Caco-2 (cell line): ENCODE measurements around the gene DENND2A. TPM values are rescaled to one million over a fixed set of nuclear protein-coding genes. Genes with fewer than 3 reads are reported as not detected.
"Not testable (repeated sequence)": the region's sequence is repeated elsewhere in the genome, so short reads cannot be mapped to it uniquely, and the experiment has no call there.

Source experiments
- BruUV-seq: library from RNA; stranded (reverse); fragments of 400-500 nt; replicated peaks from 2 replicates; lab custom pipeline; 2021; lab: Mats Ljungman, UMichigan
- CTCF ChIA-PET: fragments of 300-600 bp; sonication (Branson Sonifier 250); formaldehyde crosslinking; loops from one replicate; lab custom pipeline; 2022; ENCODE audit warnings: antibody characterized with exemption; lab: Charles Lee
- POLR2A ChIA-PET: fragments of 300-600 bp; sonication (Branson Sonifier 250); formaldehyde crosslinking; loops from one replicate; lab custom pipeline; 2022; ENCODE audit warnings: antibody characterized with exemption; lab: Charles Lee
- DNase-seq, 2 experiments: peaks; one replicate each; pipeline versions ENCODE4 v3.0.0 to v3.0.0-alpha.2; 2020 to 2022
- H3K27me3 ChIP-seq: replicated peaks from 2 replicates; pipeline ENCODE4 v1.6.0; 2011; ENCODE audit warnings: low read length; ENCODE audit not compliant: control insufficient read depth, insufficient read depth
- H3K36me3 ChIP-seq: 2 replicates; pipeline ENCODE4 v1.5.1; 2011; ENCODE audit warnings: low read length; ENCODE audit not compliant: control insufficient read depth, insufficient read depth
- H3K4me1 ChIP-seq: fragments of 250-450 bp; sonication (Bioruptor Pico); 2 replicates; pipeline ENCODE4 v1.5.1; 2020; ENCODE audit warnings: mild to moderate bottlenecking
- H3K4me3 ChIP-seq: 2 replicates; pipeline ENCODE4 v1.5.1; 2011; ENCODE audit warnings: low read depth, mild to moderate bottlenecking, control low read depth, low read length
- H3K9me3 ChIP-seq: fragments of 250-450 bp; sonication (Bioruptor Pico); 2 replicates; pipeline ENCODE4 v1.5.1; 2020; ENCODE audit warnings: mild to moderate bottlenecking, moderate library complexity
- H3K27ac Mint-ChIP-seq: one replicate; pipeline ENCODE4 v1.8.0; 2022; ENCODE audit warnings: mixed read lengths; ENCODE audit not compliant: unreplicated experiment
- H3K27me3 Mint-ChIP-seq: one replicate; pipeline ENCODE4 v1.8.0; 2022; ENCODE audit warnings: mixed read lengths; ENCODE audit not compliant: insufficient read depth, unreplicated experiment
- H3K36me3 Mint-ChIP-seq: one replicate; pipeline ENCODE4 v1.8.0; 2022; ENCODE audit warnings: mild to moderate bottlenecking, mixed read lengths; ENCODE audit not compliant: insufficient read depth, unreplicated experiment
- H3K4me1 Mint-ChIP-seq: one replicate; pipeline ENCODE4 v1.8.0; 2022; ENCODE audit warnings: low read depth, mixed read lengths; ENCODE audit not compliant: unreplicated experiment
- H3K4me3 Mint-ChIP-seq: one replicate; pipeline ENCODE4 v1.8.0; 2022; ENCODE audit warnings: mild to moderate bottlenecking, moderate library complexity, mixed read lengths; ENCODE audit not compliant: unreplicated experiment
- H3K9me3 Mint-ChIP-seq: one replicate; pipeline ENCODE4 v1.8.0; 2022; ENCODE audit warnings: mixed read lengths; ENCODE audit not compliant: unreplicated experiment
- CTCF ChIP-seq, 2 experiments: fragments of 200-600 bp in 1 of 2; IDR thresholded peaks; 1 replicate in 1 of 2; 2 replicates in 1 of 2; pipeline versions ENCODE4 v1.5.1 to v1.8.0; 2011 to 2022; ENCODE audit warnings: antibody characterized with exemption in 1 of 2, control low read depth in 1 of 2, inconsistent platforms in 1 of 2, low read depth in 1 of 2, low read length in 1 of 2, mild to moderate bottlenecking in 1 of 2, moderate library complexity in 1 of 2; ENCODE audit not compliant: insufficient read depth in 1 of 2, severe bottlenecking in 1 of 2, unreplicated experiment in 1 of 2
- intact Hi-C: fragments of 100-400 bp; cut with micrococcal nuclease; formaldehyde crosslinking; loops from one replicate; pipeline ENCODE4 v1.10.0; 2022; ENCODE audit not compliant: unreplicated experiment
- total RNA-seq: library from RNA; stranded (reverse); gene quantifications from 2 replicates; pipeline ENCODE4 v1.2.3, GENCODE V29; 2022

The DENND2A gene
- total RNA-seq, 1 experiment from 2014 or later, result 0.95 TPM

DNA sequence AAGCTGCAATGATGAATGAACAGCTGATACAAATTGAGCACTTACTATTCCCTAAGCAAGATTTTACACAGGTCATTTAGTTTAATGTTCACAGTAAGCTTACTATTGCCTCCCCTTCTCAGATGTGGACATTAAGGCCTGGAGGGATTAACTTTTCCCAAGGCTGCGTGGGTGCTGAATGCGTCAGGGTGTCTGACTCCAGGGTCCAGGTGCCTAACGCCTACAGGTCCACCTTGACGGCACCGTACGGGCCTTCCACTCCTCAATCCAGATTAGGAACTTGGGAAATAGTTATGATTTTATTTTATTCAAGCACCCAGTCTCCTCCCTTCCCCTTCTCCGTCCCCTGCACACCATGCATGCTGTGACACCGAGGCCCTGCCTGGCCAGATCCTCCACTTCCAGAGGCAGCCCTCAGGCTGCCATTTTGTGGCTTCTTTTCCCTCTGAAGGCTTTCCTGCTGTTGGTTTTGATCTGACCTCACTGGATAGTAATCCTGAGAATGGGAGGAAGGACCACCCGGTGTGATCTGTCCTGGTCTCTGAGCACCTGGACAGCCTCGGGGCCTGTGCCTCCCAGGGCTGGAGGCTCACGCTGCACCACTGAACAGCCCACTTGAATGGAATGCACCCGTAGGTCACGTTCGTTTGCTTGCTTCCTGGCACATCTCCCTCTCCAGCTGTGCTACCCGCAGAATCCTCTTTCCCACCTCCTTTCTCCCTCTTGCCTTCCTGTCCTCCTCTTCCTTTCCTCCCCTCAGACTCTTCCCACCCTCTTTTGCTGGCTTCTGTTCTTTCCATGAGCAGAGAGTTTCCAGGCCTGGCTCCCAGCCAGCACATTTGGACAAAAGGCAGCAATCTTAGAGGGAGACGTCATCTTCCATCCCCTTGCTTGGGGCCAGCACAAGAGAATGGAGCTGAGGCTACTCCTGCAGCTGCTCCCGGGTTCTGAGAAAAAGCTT lies 14.4 kb downstream of the DENND2A start:
- no peaks in the 10 kb centered on the region for H3K36me3 Mint-ChIP-seq
- Histone ChIP-seq H3K36me3 (no peaks in the 10 kb centered on the region), H3K4me3 (no peak overlapping the region), H3K9me3 (no peaks in the 10 kb centered on the region), H3K27me3 (no peaks in the 10 kb centered on the region), H3K4me1 (peaks cover 6% of the 10 kb centered on the region; the same call in 1 of the 2 replicates)
- BruUV-seq, result no TSS peak
- H3K9me3 Mint-ChIP-seq, result no peaks in the 10 kb centered on the region
- intact Hi-C loops, result no loop called here
- TF ChIP-seq CTCF (IDR thresholded peaks at IDR 0.05; ENCODE audit: insufficient read depth in 1 of 2, low read depth in 1 of 2, low read length in 1 of 2, severe bottlenecking in 1 of 2, unreplicated experiment in 1 of 2), result no peak
- no peak overlapping the region for H3K4me3 Mint-ChIP-seq
- ChIA-PET CTCF (interaction anchor here (0.6 kb wide), 1 partner anchor 16 kb away, joined by 3 read pairs; no protein-coding TSS in a partner anchor), POLR2A (interaction anchor here (0.5 kb wide), 1 partner anchor 70 kb away, joined by 6 read pairs; the partner anchor contains the start of gene NDUFB2)
- no peaks in the 10 kb centered on the region for H3K27me3 Mint-ChIP-seq
- peak overlapping the region; percentile 71 for H3K27ac Mint-ChIP-seq
- peak in 1 of 2 experiments; percentile 66 for DNase-seq
- H3K4me1 Mint-ChIP-seq, result no peaks in the 10 kb centered on the region

- BruUV-seq, H3K4me1 ChIP-seq, intact Hi-C loops, H3K4me3 ChIP-seq, H3K9me3 ChIP-seq, H3K36me3 ChIP-seq, H3K27ac Mint-ChIP-seq, CTCF ChIA-PET, H3K4me1 Mint-ChIP-seq, DNase-seq, POLR2A ChIA-PET, H3K36me3 Mint-ChIP-seq, H3K27me3 ChIP-seq, H3K9me3 Mint-ChIP-seq, H3K4me3 Mint-ChIP-seq, H3K27me3 Mint-ChIP-seq: not testable (repeated sequence)
These were observed 15.4 kb downstream of the DENND2A start for GRCh38 chr7:140625192-140625558.

DNA sequence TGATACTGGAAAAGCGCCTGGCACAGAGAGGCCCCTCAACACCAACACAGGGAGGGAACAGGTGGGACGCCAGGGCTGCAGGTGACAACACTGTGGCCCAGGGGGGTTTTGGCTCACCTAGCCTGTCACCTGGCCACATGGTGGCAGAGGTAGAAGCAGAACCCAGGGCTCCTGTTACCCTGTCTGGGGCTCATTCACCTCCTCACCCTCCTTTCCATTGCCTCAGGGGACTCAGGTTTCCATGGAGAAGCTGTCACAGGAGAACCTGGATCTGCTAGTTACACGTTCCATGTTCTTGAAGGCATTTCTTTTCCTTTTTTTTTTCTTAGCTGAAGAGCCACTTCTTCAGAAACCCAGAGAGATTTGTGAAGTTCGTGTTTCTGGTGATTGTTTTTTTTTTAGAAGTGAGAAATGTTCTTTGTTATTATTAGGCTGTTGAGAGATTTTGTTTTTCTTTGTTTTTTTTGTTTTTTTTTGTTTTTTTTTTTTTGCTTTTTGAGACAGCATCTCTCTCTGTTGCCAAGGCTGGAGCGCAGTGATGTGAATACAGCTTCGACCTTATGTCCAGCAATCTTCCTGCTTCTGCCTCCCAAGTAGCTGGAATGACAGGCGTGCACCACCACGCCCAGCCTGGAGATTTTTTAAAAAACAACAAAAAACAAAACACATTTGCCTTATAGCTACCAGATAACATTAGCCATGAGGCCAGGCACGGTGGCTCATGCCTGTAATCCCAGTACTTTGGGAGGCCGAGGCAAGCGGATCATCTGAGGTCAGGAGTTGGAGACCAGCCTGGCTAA lies 16.0 kb downstream of the DENND2A start:
- TF ChIP-seq CTCF (IDR thresholded peaks at IDR 0.05; ENCODE audit: insufficient read depth in 1 of 2, low read depth in 1 of 2, low read length in 1 of 2, severe bottlenecking in 1 of 2, unreplicated experiment in 1 of 2), result no peak
- intact Hi-C loops, result no loop called here
- H3K27me3 ChIP-seq, result no peaks in the 10 kb centered on the region
- no peaks in the 10 kb centered on the region for H3K9me3 Mint-ChIP-seq
- BruUV-seq, result no TSS peak
- ChIA-PET POLR2A (no interaction called here), CTCF (interaction anchor here (0.7 kb wide), 1 partner anchor 652 kb away, joined by 3 read pairs; no protein-coding TSS in a partner anchor)
- peaks cover 6% of the 10 kb centered on the region; the same call in 1 of the 2 replicates for H3K4me1 ChIP-seq
- H3K4me1 Mint-ChIP-seq, result no peaks in the 10 kb centered on the region
- no peaks in the 10 kb centered on the region for H3K27me3 Mint-ChIP-seq
- peak; percentile 17 to 66 for DNase-seq
- no peak overlapping the region for H3K4me3 ChIP-seq
- no peaks in the 10 kb centered on the region for H3K36me3 Mint-ChIP-seq
- peak overlapping the region; percentile 10 for H3K4me3 Mint-ChIP-seq
- no peaks in the 10 kb centered on the region for H3K36me3 ChIP-seq
- H3K27ac Mint-ChIP-seq, result peak overlapping the region; percentile 29
- H3K9me3 ChIP-seq, result no peaks in the 10 kb centered on the region
